Stimulated activated CD4-positive, alpha-beta T cell treated with anti-CD3 and anti-CD28 coated beads, TNF-alpha, amount 100 ng/mL, for 4 hours (primary cell): ENCODE results near the gene USH1G.
A peak's percentile ranks its signal among the peaks of the same experiment; 100 is the strongest.
"Not testable (repeated sequence)": the region's sequence is repeated elsewhere in the genome, so short reads cannot be mapped to it uniquely, and the experiment has no call there.

Experiments used
- DNase-seq, 3 experiments: peaks; one replicate each; pipeline ENCODE4 v3.0.0-alpha.2; 2020; ENCODE audit warnings: low read depth in 3 of 3

USH1G gene

GRCh38 chr17:74922694-74923537 is at the start of gene USH1G:
TSS of gene USH1G (minus strand) at chr17:74923255. CDS start at chr17:74923073, 182 bp downstream.
- no peak for DNase-seq

GRCh38 chr17:74972107-74972972 is 49.3 kb upstream of the USH1G start, which contains the start of gene HID1:
TSS of gene HID1 (minus strand) at chr17:74972759. CDS start at chr17:74972656, 103 bp downstream.
- peak; percentile 75 to 80 (median 76) for DNase-seq

GRCh38 chr17:74971842-74972106 is 48.7 kb upstream of the USH1G start:
- DNase-seq = no peak

GRCh38 chr17:74971069-74971841 is 48.2 kb upstream of the USH1G start:
- DNase-seq = no peak

GRCh38 chr17:74970395-74970794 is 47.3 kb upstream of the USH1G start:
- no peak for DNase-seq

GRCh38 chr17:74969501-74969900 is 46.4 kb upstream of the USH1G start:
- DNase-seq = not testable (repeated sequence)

GRCh38 chr17:74968361-74968780 is 45.3 kb upstream of the USH1G start:
- DNase-seq = no peak

- DNase-seq = no peak
Measured at GRCh38 chr17:74964988-74965622, 42.0 kb upstream of the USH1G start.

- no peak for DNase-seq
Measured at GRCh38 chr17:74964246-74964761, 41.2 kb upstream of the USH1G start.

- DNase-seq = no peak
Measured at GRCh38 chr17:74963656-74964055, 40.6 kb upstream of the USH1G start.

- DNase-seq = no peak
Measured at GRCh38 chr17:74962622-74963394, 39.8 kb upstream of the USH1G start.

- peak; percentile 68 to 82 (median 72) for DNase-seq
Measured at GRCh38 chr17:74961657-74962350, 38.7 kb upstream of the USH1G start.

- peak; percentile 5 to 23 (median 18) for DNase-seq
Measured at GRCh38 chr17:74960570-74961342, 37.7 kb upstream of the USH1G start.

GRCh38 chr17:74959826-74960515 is 36.9 kb upstream of the USH1G start:
- DNase-seq = no peak

GRCh38 chr17:74957935-74958740 is 35.1 kb upstream of the USH1G start:
- DNase-seq = peak; percentile 57 to 72 (median 63)

- DNase-seq = no peak
Measured at GRCh38 chr17:74956093-74956492, 33.0 kb upstream of the USH1G start.

- DNase-seq = no peak
Measured at GRCh38 chr17:74954665-74955421, 31.8 kb upstream of the USH1G start.
